K562 (cell line): ENCODE data around the gene SRRT. TPM values are rescaled to one million over a fixed set of nuclear protein-coding genes. Genes with fewer than 3 reads are reported as not detected.

Source experiments
- ATAC-seq: fragments of 200-7000 bp; cut with Tn5 transposase; 3 replicates; pipeline ENCODE4 v1.9.1; 2020; ENCODE audit warnings: moderate library complexity
- BruUV-seq: library from RNA; stranded (reverse); fragments of 400-500 nt; replicated peaks from 2 replicates; lab custom pipeline; 2021; lab: Mats Ljungman, UMichigan
- CTCF ChIA-PET: fragments of 300-600 bp; formaldehyde crosslinking; extraction: SDS; loops from one replicate; lab custom pipeline; 2021; ENCODE audit warnings: low intra/inter-chr PET ratio; lab: Yijun Ruan, JAX
- POLR2A ChIA-PET: fragments of 300-600, 350-650 bp; sonication (Branson Sonifier 250); formaldehyde crosslinking; extraction: SDS; loops from one replicate; lab custom pipeline; 2021; ENCODE audit warnings: antibody characterized with exemption, inconsistent platforms; lab: Yijun Ruan, JAX
- DNase-seq, 4 experiments: peaks; one replicate each; pipeline versions ENCODE4 v3.0.0 to v3.0.0-alpha.2; 2011 to 2018; ENCODE audit warnings: low spot score in 3 of 4, mixed read lengths in 3 of 4; ENCODE audit errors: extremely low read depth in 1 of 4
- FAIRE-seq: peaks from 2 replicates; lab custom pipeline; 2011; peaks lifted over from hg19 to GRCh38; lab: Jason Lieb, UNC
- H2AFZ ChIP-seq: 2 replicates; pipeline ENCODE4 v1.6.0; 2011; ENCODE audit warnings: low read depth, low read length, control low read depth, inconsistent platforms
- H3K27ac ChIP-seq: fragments of 200-600 bp; 3 replicates; pipeline ENCODE4 v1.8.0; 2011; ENCODE audit warnings: low read depth, mild to moderate bottlenecking, control low read depth, inconsistent platforms, low read length, moderate library complexity, mixed read lengths; ENCODE audit errors: extremely low read depth
- H3K27me3 ChIP-seq, 2 experiments: fragments of 300-600 bp in 1 of 2; 2 replicates in 1 of 2; 3 replicates in 1 of 2; pipeline versions ENCODE4 v1.6.0 to v1.8.0; 2011; ENCODE audit warnings: inconsistent platforms in 2 of 2, low read length in 2 of 2, mild to moderate bottlenecking in 1 of 2, mixed read lengths in 1 of 2, moderate library complexity in 1 of 2; ENCODE audit not compliant: control insufficient read depth in 2 of 2, insufficient read depth in 2 of 2
- H3K36me3 ChIP-seq: fragments of 300-600 bp; 3 replicates; pipeline ENCODE4 v1.8.0; 2011; ENCODE audit warnings: mild to moderate bottlenecking, low read length, inconsistent platforms; ENCODE audit not compliant: control insufficient read depth, insufficient read depth
- H3K4me1 ChIP-seq, 2 experiments: fragments of 200-600 bp in 1 of 2; replicated peaks in 1 of 2; 2 replicates in 1 of 2; 3 replicates in 1 of 2; pipeline versions ENCODE4 v1.5.1 to v1.8.0; 2011; ENCODE audit warnings: inconsistent platforms in 2 of 2, low read length in 2 of 2, mild to moderate bottlenecking in 1 of 2, mixed read lengths in 1 of 2, moderate library complexity in 1 of 2; ENCODE audit not compliant: control insufficient read depth in 2 of 2, insufficient read depth in 2 of 2
- H3K4me2 ChIP-seq: 2 replicates; pipeline ENCODE4 v1.6.1; 2011; ENCODE audit warnings: low read length, control low read depth, inconsistent platforms, mixed read lengths; ENCODE audit not compliant: insufficient read depth
- H3K4me3 ChIP-seq: fragments of 200-600 bp; sonication (generic), shearing (Covaris generic); 2 replicates; pipeline ENCODE4 v1.5.1; 2016; ENCODE audit warnings: control low read depth, inconsistent platforms
- H3K79me2 ChIP-seq: fragments of 200-600 bp; 3 replicates; pipeline ENCODE4 v1.8.0; 2011; ENCODE audit warnings: low read length, inconsistent platforms; ENCODE audit not compliant: control insufficient read depth, insufficient read depth
- H3K9ac ChIP-seq, 2 experiments: 2 replicates each; pipeline versions ENCODE4 v1.6.0 to v1.6.1; 2011; ENCODE audit warnings: low read depth in 2 of 2, low read length in 2 of 2, control low read depth in 1 of 2, inconsistent platforms in 1 of 2, mild to moderate bottlenecking in 1 of 2, mixed read lengths in 1 of 2; ENCODE audit not compliant: insufficient read depth in 1 of 2
- H3K9me1 ChIP-seq: one replicate; pipeline ENCODE4 v1.6.0; 2011; ENCODE audit warnings: inconsistent platforms, mild to moderate bottlenecking, low read length, moderate library complexity; ENCODE audit not compliant: control insufficient read depth, insufficient read depth
- H3K9me3 ChIP-seq: replicated peaks from 2 replicates; pipeline ENCODE4 v1.5.1; 2011; ENCODE audit warnings: low read depth, low read length, inconsistent platforms; ENCODE audit not compliant: control insufficient read depth, insufficient read depth
- H4K20me1 ChIP-seq: replicated peaks from 2 replicates; pipeline ENCODE4 v1.6.1; 2011; ENCODE audit warnings: low read length, inconsistent platforms, mixed read lengths; ENCODE audit not compliant: control insufficient read depth, insufficient read depth
- E2F3 ChIP-seq: fragments of 250-450 bp; sonication (Bioruptor Pico); IDR thresholded peaks from 2 replicates; pipeline ENCODE4 v1.4.0; 2020; ENCODE audit warnings: mild to moderate bottlenecking
- MEIS2 ChIP-seq: fragments of 450-650 bp; IDR thresholded peaks from 2 replicates; pipeline ENCODE4 v1.6.1; 2014; ENCODE audit warnings: mild to moderate bottlenecking; ENCODE audit not compliant: partially characterized antibody
- MXD1 ChIP-seq: fragments of 250-450 bp; sonication (Bioruptor Pico); IDR thresholded peaks from 2 replicates; pipeline ENCODE4 v1.8.0; 2021; ENCODE audit warnings: borderline replicate concordance, mild to moderate bottlenecking, moderate library complexity; ENCODE audit not compliant: poor library complexity, severe bottlenecking
- NBN ChIP-seq: fragments of 450-650 bp; IDR thresholded peaks from 2 replicates; pipeline ENCODE4 v1.6.1; 2016; ENCODE audit warnings: low read depth, mild to moderate bottlenecking
- POLR2G ChIP-seq: fragments of 200-400 bp; formaldehyde crosslinking; IDR thresholded peaks from 2 replicates; pipeline ENCODE4 v1.6.1; 2017; ENCODE audit warnings: low read depth, mild to moderate bottlenecking, antibody characterized with exemption, low read length, moderate library complexity
- RB1 ChIP-seq: fragments of 450-650 bp; IDR thresholded peaks from 2 replicates; pipeline ENCODE4 v1.6.1; 2017; ENCODE audit warnings: low read depth, mild to moderate bottlenecking
- RHOXF2B ChIP-seq: fragments of 250-450 bp; sonication (Bioruptor Pico); conservative IDR thresholded peaks from 2 replicates; pipeline ENCODE4 v1.5.1; 2021
- SIN3A ChIP-seq, 2 experiments: fragments of 150-350 bp in 1 of 2; IDR thresholded peaks; 2 replicates each; pipeline ENCODE4 v1.6.1; 2011 to 2016; ENCODE audit warnings: borderline replicate concordance in 2 of 2, low read depth in 2 of 2, low read length in 2 of 2, mild to moderate bottlenecking in 2 of 2, moderate library complexity in 2 of 2; ENCODE audit not compliant: control insufficient read depth in 1 of 2
- ZNF217 ChIP-seq: sonication (generic); formaldehyde crosslinking; IDR thresholded peaks from 2 replicates; pipeline ENCODE4 v1.8.0; 2022; ENCODE audit warnings: mild to moderate bottlenecking, missing genetic modification reagents
- WGBS: fragments of 100-300 bp; shearing (Covaris generic); methylation state at CpG from one replicate; pipeline ENCODE4 v1.1.6; 2016; ENCODE audit warnings: low coverage, mixed read lengths; ENCODE audit not compliant: insufficient coverage; ENCODE audit errors: missing lambda C conversion rate; 5-methylcytosine and 5-hydroxymethylcytosine counted together
- in situ Hi-C: fragments of 300-500 bp; cut with MboI; formaldehyde crosslinking; loops from 4 replicates; pipeline ENCODE4 v1.15.0; 2018; ENCODE audit warnings: inconsistent platforms, mixed read lengths
- intact Hi-C: fragments of 100-400 bp; cut with micrococcal nuclease; formaldehyde crosslinking; loops from 2 replicates; pipeline ENCODE4 v1.14.2; 2022
- polyA plus RNA-seq, 8 experiments: library from polyadenylated mRNA; depleted of rRNA in 4 of 8; stranded (reverse) in 5 of 8; unstranded in 3 of 8; fragments of >200 nt; fragmentation: Nextera tagmentation in 2 of 8; fragmentation: Illumina TruSeq in 1 of 8; extraction: Ambion mirVana in 2 of 8; extraction: Trizol in 1 of 8; gene quantifications; 2 replicates each; pipeline versions ENCODE4 v1.2.1 to v1.2.3, GENCODE V29; 2011 to 2014; ENCODE audit warnings: inconsistent platforms in 1 of 8, missing spikeins in 1 of 8
- total RNA-seq, 7 experiments: library from RNA; depleted of rRNA in 6 of 7; stranded (reverse); fragments of >200 nt in 6 of 7; fragmentation: Illumina TruSeq in 2 of 7; extraction: Trizol in 2 of 7; gene quantifications; 2 replicates each; pipeline versions ENCODE4 v1.2.1 to v1.2.3, GENCODE V29; 2011 to 2021; ENCODE audit warnings: low replicate concordance in 1 of 7
- TF ChIP-seq, protein P1 (sequence below): fragments of 250-450 bp; sonication (Bioruptor Pico); IDR thresholded peaks from 2 replicates; pipeline ENCODE4 v1.8.0; 2022; ENCODE audit warnings: moderate library complexity, mild to moderate bottlenecking, inconsistent platforms

SRRT gene
- total and polyA plus RNA-seq, 9 of the 15 experiments (the other 6 are each of a cell fraction or from before 2014, with no cell fraction given) = 10.3 to 263 (median 84.4) TPM

GRCh38 chr7:100895701-100895955 is 20.7 kb downstream of the SRRT start, which contains the start of gene ACHE:
TSS of gene ACHE (minus strand) at chr7:100895888. CDS start at chr7:100894232, 1,656 bp downstream.
- Histone ChIP-seq H2AFZ (peak within 1 kb of the TSS; percentile 96), H3K9me3 (no peaks in the 10 kb centered on the region), H3K36me3 (no peaks in the 10 kb centered on the region), H3K27ac (peak within 1 kb of the TSS; percentile 48), H3K4me1 (peaks cover 30 to 78% of the 10 kb centered on the region in 2 experiments), H4K20me1 (no peaks in the 10 kb centered on the region), H3K9me1 (no peaks in the 10 kb centered on the region), H3K79me2 (no peaks in the 10 kb centered on the region; the same call in 2 of the 3 replicates), H3K4me3 (peak within 1 kb of the TSS; percentile 52), H3K27me3 (no peaks in the 10 kb centered on the region), H3K9ac (peak within 1 kb of the TSS; percentile 52 to 90), H3K4me2 (peak within 1 kb of the TSS; percentile 81)
- ATAC-seq (peak; percentile 67), DNase-seq (peak in 1 of 4 experiments; percentile 85), FAIRE-seq (no peak)
- in situ Hi-C loops = no loop called here
- BruUV-seq = no TSS peak
- TF ChIP-seq ZNF217 (CRISPR knock-in tag) (no peak), SIN3A (IDR thresholded peaks at IDR 0.05; ENCODE audit: borderline replicate concordance in 2 of 2, control insufficient read depth in 1 of 2, low read depth in 2 of 2, low read length in 2 of 2) (0 out of 4 replicates have a peak, but pooled peaks of 1 of the 2 experiments have one; percentile 43), NBN (no peak), POLR2G (peak; percentile 76), RHOXF2B (CRISPR knock-in tag) (no peak), E2F3 (CRISPR knock-in tag) (no peak), MEIS2 (no peak), MXD1 (CRISPR knock-in tag) (no peak), RB1 (0 out of 2 replicates have a peak, but pooled peaks have one; percentile 33)
- TF ChIP-seq, protein P1, sequence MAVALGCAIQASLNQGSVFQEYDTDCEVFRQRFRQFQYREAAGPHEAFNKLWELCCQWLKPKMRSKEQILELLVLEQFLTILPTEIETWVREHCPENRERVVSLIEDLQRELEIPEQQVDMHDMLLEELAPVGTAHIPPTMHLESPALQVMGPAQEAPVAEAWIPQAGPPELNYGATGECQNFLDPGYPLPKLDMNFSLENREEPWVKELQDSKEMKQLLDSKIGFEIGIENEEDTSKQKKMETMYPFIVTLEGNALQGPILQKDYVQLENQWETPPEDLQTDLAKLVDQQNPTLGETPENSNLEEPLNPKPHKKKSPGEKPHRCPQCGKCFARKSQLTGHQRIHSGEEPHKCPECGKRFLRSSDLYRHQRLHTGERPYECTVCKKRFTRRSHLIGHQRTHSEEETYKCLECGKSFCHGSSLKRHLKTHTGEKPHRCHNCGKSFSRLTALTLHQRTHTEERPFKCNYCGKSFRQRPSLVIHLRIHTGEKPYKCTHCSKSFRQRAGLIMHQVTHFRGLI = no peak
- intact Hi-C loops = loop anchor here (5.0 kb wide), 3 partner anchors 182 to 387 kb away; no protein-coding TSS in a partner anchor
- WGBS = 0% methylated on average over 8 of the region's 32 CpGs
- POLR2A ChIA-PET = interaction anchor here (0.6 kb wide), 2 partner anchors 54 to 156 kb away, joined by 3 to 4 read pairs; no protein-coding TSS in a partner anchor
- CTCF ChIA-PET = interaction anchor here (0.6 to 2.3 kb wide), 6 partner anchors 164 to 643 kb away, joined by 3 to 28 read pairs (median 5); partner anchors contain the start of gene AP1S1
